ENCODE results near the gene WTIP. TPM values are rescaled to one million over a fixed set of nuclear protein-coding genes. Genes with fewer than 3 reads are reported as not detected.
A peak's percentile ranks its signal among the peaks of the same experiment; 100 is the strongest.

Gene WTIP
- total RNA-seq, 1 donor from 2014 or later, result 28.2 TPM

- H3K4me3 Mint-ChIP-seq, result no peak overlapping the region
These were observed 33.4 kb upstream of the WTIP start for GRCh38 chr19:34448191-34448590.

GRCh38 chr19:34452723-34453122, 28.8 kb upstream of the WTIP start:
- Mint-ChIP-seq H3K4me1 (no peaks in the 10 kb centered on the region), H3K36me3 (peaks cover 39% of the 10 kb centered on the region), H3K9me3 (no peaks in the 10 kb centered on the region), H3K27me3 (ENCODE audit: insufficient read depth, low read depth) (no peaks in the 10 kb centered on the region), H3K27ac (no peak overlapping the region), H3K4me3 (no peak overlapping the region)
- no peak overlapping the region for H3K9ac ChIP-seq
- H3K79me2 ChIP-seq (ENCODE audit: low read depth), result peaks cover 70% of the 10 kb centered on the region
- no peaks in the 10 kb centered on the region for H3K9me3 ChIP-seq (ENCODE audit: low read depth)
- peak overlapping the region; percentile 21 for H3K27ac ChIP-seq
- H4K20me1 ChIP-seq (ENCODE audit: low read depth), result peaks cover 54% of the 10 kb centered on the region
- DNase-seq (ENCODE audit: low spot score), result no peak
- H3K36me3 ChIP-seq, result peaks cover 57% of the 10 kb centered on the region
- H3K4me3 ChIP-seq, result no peak overlapping the region
- H3K27me3 ChIP-seq, result no peaks in the 10 kb centered on the region
- no peak overlapping the region for H2AFZ ChIP-seq (replicated peaks)
- no peak overlapping the region for H3K4me2 ChIP-seq
- TF ChIP-seq CTCF (IDR thresholded peaks at IDR 0.05) (no peak), EZH2phosphoT487 (IDR thresholded peaks at IDR 0.05) (no peak), EZH2 (IDR thresholded peaks at IDR 0.05) (no peak)
- H3F3A ChIP-seq (ENCODE audit: low read depth), result peaks cover 15% of the 10 kb centered on the region
- H3K4me1 ChIP-seq, result no peaks in the 10 kb centered on the region

More at GRCh38 chr19:34448191-34448590, 33.4 kb upstream of the WTIP start:
- Histone ChIP-seq H3K36me3 (peaks cover 60% of the 10 kb centered on the region), H3K27me3 (no peaks in the 10 kb centered on the region), H3K9me3 (ENCODE audit: low read depth) (no peaks in the 10 kb centered on the region), H4K20me1 (ENCODE audit: low read depth) (peaks cover 46% of the 10 kb centered on the region), H3K4me3 (no peak overlapping the region), H3K79me2 (ENCODE audit: low read depth) (peaks cover 51% of the 10 kb centered on the region), H3F3A (ENCODE audit: low read depth) (peaks cover 20% of the 10 kb centered on the region), H3K27ac (no peak overlapping the region), H2AFZ (replicated peaks) (no peak overlapping the region), H3K4me2 (no peak overlapping the region), H3K4me1 (no peaks in the 10 kb centered on the region), H3K9ac (no peak overlapping the region)
- TF ChIP-seq EZH2phosphoT487 (IDR thresholded peaks at IDR 0.05) (no peak), EZH2 (IDR thresholded peaks at IDR 0.05) (no peak), CTCF (IDR thresholded peaks at IDR 0.05) (no peak)
- no peaks in the 10 kb centered on the region for H3K4me1 Mint-ChIP-seq
- peaks cover 46% of the 10 kb centered on the region for H3K36me3 Mint-ChIP-seq
- H3K9me3 Mint-ChIP-seq, result no peaks in the 10 kb centered on the region
- H3K27me3 Mint-ChIP-seq (ENCODE audit: insufficient read depth, low read depth), result no peaks in the 10 kb centered on the region
- no peak overlapping the region for H3K27ac Mint-ChIP-seq
- DNase-seq (ENCODE audit: low spot score), result no peak

GRCh38 chr19:34454091-34454490, 27.5 kb upstream of the WTIP start:
- peaks cover 41% of the 10 kb centered on the region for H3K36me3 Mint-ChIP-seq
- H3K27ac Mint-ChIP-seq, result no peak overlapping the region
- H3K27me3 Mint-ChIP-seq (ENCODE audit: insufficient read depth, low read depth), result no peaks in the 10 kb centered on the region
- Histone ChIP-seq H3K36me3 (peaks cover 60% of the 10 kb centered on the region), H3K4me3 (no peak overlapping the region), H4K20me1 (ENCODE audit: low read depth) (peaks cover 53% of the 10 kb centered on the region), H3K4me2 (no peak overlapping the region), H3K79me2 (ENCODE audit: low read depth) (peaks cover 80% of the 10 kb centered on the region), H3K9me3 (ENCODE audit: low read depth) (no peaks in the 10 kb centered on the region), H2AFZ (replicated peaks) (no peak overlapping the region), H3F3A (ENCODE audit: low read depth) (peaks cover 15% of the 10 kb centered on the region), H3K9ac (no peak overlapping the region), H3K4me1 (no peaks in the 10 kb centered on the region), H3K27me3 (no peaks in the 10 kb centered on the region), H3K27ac (no peak overlapping the region)
- no peak overlapping the region for H3K4me3 Mint-ChIP-seq
- H3K4me1 Mint-ChIP-seq, result no peaks in the 10 kb centered on the region
- TF ChIP-seq EZH2phosphoT487 (IDR thresholded peaks at IDR 0.05), result no peak
- no peak for TF ChIP-seq CTCF (IDR thresholded peaks at IDR 0.05)
- no peak for TF ChIP-seq EZH2 (IDR thresholded peaks at IDR 0.05)
- no peaks in the 10 kb centered on the region for H3K9me3 Mint-ChIP-seq
- DNase-seq (ENCODE audit: low spot score), result no peak
